ENCODE results near the gene TPPP2. TPM values are rescaled to one million over a fixed set of nuclear protein-coding genes. Genes with fewer than 3 reads are reported as not detected.

TPPP2 gene
- total and polyA plus RNA-seq, 2 experiments from 2014 or later, result not detected

DNA sequence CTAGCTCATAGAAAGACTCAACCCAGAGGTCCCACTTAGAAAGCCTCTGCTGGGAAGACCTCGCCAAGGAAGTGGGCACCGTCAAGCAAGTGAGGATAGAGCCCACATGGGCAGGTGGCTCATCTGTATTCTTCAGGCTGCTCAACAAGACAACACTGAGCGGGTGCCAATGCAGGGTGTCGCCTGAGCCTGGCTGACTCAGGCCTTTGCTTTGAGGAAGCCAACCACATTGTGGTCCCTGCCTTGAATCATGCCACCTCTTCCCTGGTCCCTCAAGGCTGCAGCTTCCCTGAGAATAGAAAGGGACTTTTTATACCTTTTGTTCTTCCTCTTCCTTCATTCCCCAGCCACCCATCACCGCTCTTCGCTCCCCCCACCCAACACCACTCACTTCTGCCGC lies 6.7 kb downstream of the TPPP2 start:
- no peaks in the 10 kb centered on the region for H3K79me2 ChIP-seq (ENCODE audit: insufficient read depth)
- WGBS, 2 experiments (ENCODE audit: low coverage in 1 of 2, low lambda C conversion rate in 2 of 2, missing lambda C conversion rate in 2 of 2), result 84 to 90% methylated on average over 7 of the region's 7 CpGs
- H2AFZ ChIP-seq, result no peak overlapping the region
- H3K27me3 ChIP-seq (replicated peaks; ENCODE audit: insufficient read depth), result no peaks in the 10 kb centered on the region
- H3K27ac ChIP-seq, result no peak overlapping the region
- no peaks in the 10 kb centered on the region for H4K20me1 ChIP-seq (ENCODE audit: insufficient read depth)
- H3K4me2 ChIP-seq (ENCODE audit: unreplicated experiment), result no peak overlapping the region
- no peak overlapping the region for H3K4me3 ChIP-seq
- peaks cover 12% of the 10 kb centered on the region for H3K4me1 ChIP-seq (ENCODE audit: insufficient read depth)
- no peak overlapping the region for H3K9ac ChIP-seq
- no peaks in the 10 kb centered on the region for H3K36me3 ChIP-seq (ENCODE audit: low read depth)
- H3F3A ChIP-seq (ENCODE audit: insufficient read depth), result no peaks in the 10 kb centered on the region
- peak; percentile 58 for DNase-seq
- in situ Hi-C loops (cut with MboI), result no loop called here
- H3K9me3 ChIP-seq (ENCODE audit: low read depth), result no peaks in the 10 kb centered on the region
- TF ChIP-seq EZH2 (IDR thresholded peaks at IDR 0.05; ENCODE audit: insufficient read depth, poor library complexity, severe bottlenecking) (no peak), EZH2phosphoT487 (IDR thresholded peaks at IDR 0.05; ENCODE audit: insufficient read depth, low read depth) (no peak)
- H3K9me2 ChIP-seq (ENCODE audit: insufficient read depth), result no peaks in the 10 kb centered on the region

DNA sequence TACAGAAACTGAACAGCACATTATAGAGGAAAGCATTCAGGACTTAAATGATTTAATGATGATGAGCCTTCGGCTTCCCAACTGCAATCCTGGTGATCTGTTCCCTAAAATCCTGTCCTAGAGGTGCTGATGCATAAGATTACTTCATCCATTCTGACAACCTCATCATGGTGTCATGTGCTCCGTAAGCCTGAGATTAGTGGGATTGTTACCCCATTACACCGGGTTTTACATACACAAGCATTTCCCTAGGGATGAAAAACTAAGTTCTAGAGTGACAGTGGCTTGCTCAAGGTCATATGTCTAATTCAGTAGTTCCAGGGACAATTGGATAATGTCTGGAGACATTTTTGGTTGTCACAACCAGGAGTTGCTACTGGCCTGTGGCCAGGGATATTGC lies 7.1 kb downstream of the TPPP2 start:
- TF ChIP-seq EZH2phosphoT487 (IDR thresholded peaks at IDR 0.05; ENCODE audit: insufficient read depth, low read depth), result no peak
- TF ChIP-seq EZH2 (IDR thresholded peaks at IDR 0.05; ENCODE audit: insufficient read depth, poor library complexity, severe bottlenecking), result no peak
- Histone ChIP-seq H3K9ac (no peak overlapping the region), H3K36me3 (ENCODE audit: low read depth) (no peaks in the 10 kb centered on the region), H3K4me2 (ENCODE audit: unreplicated experiment) (no peak overlapping the region), H3K9me3 (ENCODE audit: low read depth) (no peaks in the 10 kb centered on the region), H2AFZ (no peak overlapping the region), H3K9me2 (ENCODE audit: insufficient read depth) (no peaks in the 10 kb centered on the region), H4K20me1 (ENCODE audit: insufficient read depth) (no peaks in the 10 kb centered on the region), H3F3A (ENCODE audit: insufficient read depth) (no peaks in the 10 kb centered on the region), H3K27me3 (replicated peaks; ENCODE audit: insufficient read depth) (no peaks in the 10 kb centered on the region), H3K27ac (no peak overlapping the region), H3K4me1 (ENCODE audit: insufficient read depth) (peaks cover 13% of the 10 kb centered on the region), H3K4me3 (no peak overlapping the region), H3K79me2 (ENCODE audit: insufficient read depth) (no peaks in the 10 kb centered on the region)
- DNase-seq, result no peak
- 44 to 50% methylated on average over 3 of the region's 3 CpGs for WGBS, 2 experiments (ENCODE audit: low coverage in 1 of 2, low lambda C conversion rate in 2 of 2, missing lambda C conversion rate in 2 of 2)
- in situ Hi-C loops (cut with MboI), result no loop called here

DNA sequence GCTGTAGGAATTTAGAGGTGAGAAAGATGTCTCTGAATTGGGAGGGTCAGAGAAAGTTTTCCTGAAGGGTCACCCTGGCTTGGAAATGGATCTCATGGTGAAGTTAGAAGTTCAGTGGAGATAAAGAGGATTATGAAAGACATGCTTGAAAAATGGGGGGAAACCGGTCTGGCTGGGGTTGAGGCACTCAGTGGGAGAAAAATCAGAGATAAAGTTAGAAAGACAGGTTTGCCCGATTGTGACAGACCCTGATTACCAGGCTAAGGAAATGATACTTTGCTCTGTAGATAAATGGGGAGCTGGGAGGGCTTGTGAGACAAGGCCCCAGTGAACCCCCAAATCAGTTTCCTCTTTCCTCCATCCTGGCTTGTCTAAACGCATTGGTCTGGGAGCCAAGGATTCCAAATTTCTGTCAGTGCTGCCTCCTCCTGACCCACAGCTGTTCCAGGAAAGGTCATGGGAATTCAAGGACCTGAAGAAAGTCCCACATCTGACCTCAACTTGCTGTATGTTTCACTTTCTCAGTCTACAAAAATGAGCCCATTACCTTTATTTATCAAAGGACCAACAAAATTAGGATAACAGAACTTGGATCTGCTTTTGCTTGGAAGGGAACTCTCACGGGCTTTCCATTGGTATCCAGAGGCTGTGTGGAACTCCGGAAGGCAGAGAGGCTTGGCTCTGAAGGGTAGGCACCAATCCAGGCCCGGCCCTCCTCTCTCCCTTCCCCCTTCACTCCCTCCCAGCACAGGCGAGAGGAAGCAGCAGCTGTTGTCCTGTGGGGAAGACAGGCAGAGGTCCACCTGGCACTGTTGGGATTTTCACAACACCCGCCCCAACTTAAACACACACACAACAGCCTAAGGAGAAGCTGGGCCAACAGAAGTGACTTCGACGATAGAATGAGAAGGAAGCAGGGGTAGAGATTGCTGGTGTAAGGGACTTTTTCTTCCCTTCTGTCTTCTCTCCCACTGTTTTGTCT lies 8.7 kb downstream of the TPPP2 start:
- TF ChIP-seq EZH2phosphoT487 (IDR thresholded peaks at IDR 0.05; ENCODE audit: insufficient read depth, low read depth) (no peak), EZH2 (IDR thresholded peaks at IDR 0.05; ENCODE audit: insufficient read depth, poor library complexity, severe bottlenecking) (no peak)
- H3K9me2 ChIP-seq (ENCODE audit: insufficient read depth), result no peaks in the 10 kb centered on the region
- H3K9ac ChIP-seq, result no peak overlapping the region
- in situ Hi-C loops (cut with MboI), result no loop called here
- peak; percentile 35 for DNase-seq
- H3K4me2 ChIP-seq (ENCODE audit: unreplicated experiment), result no peak overlapping the region
- no peaks in the 10 kb centered on the region for H3K79me2 ChIP-seq (ENCODE audit: insufficient read depth)
- H3K27me3 ChIP-seq (replicated peaks; ENCODE audit: insufficient read depth), result no peaks in the 10 kb centered on the region
- H3F3A ChIP-seq (ENCODE audit: insufficient read depth), result no peaks in the 10 kb centered on the region
- H3K9me3 ChIP-seq (ENCODE audit: low read depth), result no peaks in the 10 kb centered on the region
- no peak overlapping the region for H3K27ac ChIP-seq
- peak overlapping the region; percentile 79 for H2AFZ ChIP-seq
- H3K4me3 ChIP-seq, result no peak overlapping the region
- no peaks in the 10 kb centered on the region for H4K20me1 ChIP-seq (ENCODE audit: insufficient read depth)
- H3K36me3 ChIP-seq (ENCODE audit: low read depth), result no peaks in the 10 kb centered on the region
- WGBS, 2 experiments (ENCODE audit: low coverage in 1 of 2, low lambda C conversion rate in 2 of 2, missing lambda C conversion rate in 2 of 2), result 31% methylated on average over 9 to 10 of the region's 10 CpGs
- H3K4me1 ChIP-seq (ENCODE audit: insufficient read depth), result peaks cover 13% of the 10 kb centered on the region

DNA sequence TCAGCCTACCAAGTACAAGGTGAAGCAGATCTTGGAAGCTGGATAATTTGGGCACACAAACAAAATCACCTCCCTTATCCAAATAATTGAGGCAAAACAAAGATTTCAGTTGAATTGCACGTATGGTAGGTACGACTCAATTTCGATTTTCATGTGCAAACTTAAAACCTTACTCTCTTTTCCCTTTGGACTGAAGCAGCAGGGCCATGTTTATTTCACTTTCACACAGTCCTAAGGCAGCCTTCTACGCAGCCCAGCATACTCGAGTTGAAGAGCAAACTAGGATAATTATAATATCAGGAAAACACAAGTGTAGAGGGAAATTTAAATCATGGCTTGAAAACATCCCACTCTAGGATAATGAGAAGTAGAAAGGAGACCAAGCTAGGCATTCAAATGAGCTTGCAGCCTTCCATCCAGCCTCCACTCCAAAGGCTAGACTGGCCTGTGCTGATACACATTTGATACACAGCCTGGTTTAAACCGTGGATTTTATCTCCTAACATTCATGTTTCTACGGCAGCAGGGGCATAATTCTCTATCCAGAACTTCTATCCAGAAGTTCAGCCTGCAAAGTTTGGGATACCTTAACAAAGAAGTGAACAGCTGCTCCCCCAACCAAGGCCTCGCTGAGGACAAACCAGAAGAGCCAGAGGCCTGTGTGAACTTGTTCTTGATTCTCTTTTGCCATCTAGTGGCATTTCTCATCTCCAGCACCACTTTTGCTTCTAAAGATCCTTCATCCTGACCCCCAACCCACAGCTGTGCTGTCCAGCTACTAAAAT lies 9.8 kb downstream of the TPPP2 start:
- in situ Hi-C loops (cut with MboI), result no loop called here
- no peaks in the 10 kb centered on the region for H3F3A ChIP-seq (ENCODE audit: insufficient read depth)
- no peak overlapping the region for H3K4me3 ChIP-seq
- H3K9me3 ChIP-seq (ENCODE audit: low read depth), result no peaks in the 10 kb centered on the region
- H3K36me3 ChIP-seq (ENCODE audit: low read depth), result no peaks in the 10 kb centered on the region
- TF ChIP-seq EZH2 (IDR thresholded peaks at IDR 0.05; ENCODE audit: insufficient read depth, poor library complexity, severe bottlenecking), result no peak
- no peak for TF ChIP-seq EZH2phosphoT487 (IDR thresholded peaks at IDR 0.05; ENCODE audit: insufficient read depth, low read depth)
- no peak overlapping the region for H3K27ac ChIP-seq
- DNase-seq, result peak; percentile 74
- no peaks in the 10 kb centered on the region for H3K79me2 ChIP-seq (ENCODE audit: insufficient read depth)
- H3K4me2 ChIP-seq (ENCODE audit: unreplicated experiment), result no peak overlapping the region
- no peaks in the 10 kb centered on the region for H3K27me3 ChIP-seq (replicated peaks; ENCODE audit: insufficient read depth)
- no peaks in the 10 kb centered on the region for H3K9me2 ChIP-seq (ENCODE audit: insufficient read depth)
- 55 to 57% methylated on average over 8 of the region's 8 CpGs for WGBS, 2 experiments (ENCODE audit: low coverage in 1 of 2, low lambda C conversion rate in 2 of 2, missing lambda C conversion rate in 2 of 2)
- H2AFZ ChIP-seq, result peak overlapping the region; percentile 79
- no peaks in the 10 kb centered on the region for H4K20me1 ChIP-seq (ENCODE audit: insufficient read depth)
- peaks cover 13% of the 10 kb centered on the region for H3K4me1 ChIP-seq (ENCODE audit: insufficient read depth)
- H3K9ac ChIP-seq, result no peak overlapping the region

Data from GM23248 (cell line).